ENCODE results near the gene KIF1B. TPM values are rescaled to one million over a fixed set of nuclear protein-coding genes. Genes with fewer than 3 reads are reported as not detected.
"Not testable (repeated sequence)": the region's sequence is repeated elsewhere in the genome, so short reads cannot be mapped to it uniquely, and the experiment has no call there.

KIF1B gene
- total and polyA plus RNA-seq, 2 donors (not counting 1 experiment from before 2014, with no cell fraction given): 3.5 to 16.4 TPM

DNA sequence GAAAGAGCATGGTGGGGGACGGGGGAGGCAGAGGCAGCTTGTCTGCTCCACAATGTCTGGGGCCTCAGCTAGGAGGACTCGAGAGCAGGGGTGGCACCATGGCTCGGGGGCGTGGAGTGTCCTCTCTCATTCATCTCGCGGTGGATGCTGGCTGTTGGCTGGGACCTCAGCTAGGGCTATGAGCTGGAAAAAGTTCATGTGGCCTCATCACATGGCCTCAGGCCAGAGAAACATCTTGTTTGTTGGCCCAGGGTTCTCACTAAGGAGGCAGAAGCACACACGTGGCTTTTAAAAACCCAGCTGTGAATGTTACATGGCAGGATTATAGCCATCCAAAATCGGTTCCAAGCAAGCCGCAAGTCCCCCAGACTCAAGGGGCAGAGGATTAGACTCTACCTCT is 213.7 kb downstream of the KIF1B start:
- H3K27me3 Mint-ChIP-seq: no peaks in the 10 kb centered on the region
- no peaks in the 10 kb centered on the region for H4K20me1 ChIP-seq (ENCODE audit: control insufficient read depth, insufficient read depth, low read length, poor library complexity, severe bottlenecking)
- no peak overlapping the region for H3K4me3 Mint-ChIP-seq
- WGBS (ENCODE audit: insufficient coverage): 90% methylated on average over 9 of the region's 9 CpGs
- H3K27me3 ChIP-seq (replicated peaks in 1 of 4; ENCODE audit: control extremely low read depth in 1 of 4, control insufficient read depth in 3 of 4, insufficient read depth in 4 of 4, low read length in 3 of 4): no peaks in the 10 kb centered on the region
- no peak overlapping the region for H3K4me2 ChIP-seq (replicated peaks; ENCODE audit: low read depth, low read length, poor library complexity, severe bottlenecking)
- TF ChIP-seq EZH2 (IDR thresholded peaks at IDR 0.05; ENCODE audit: borderline replicate concordance, insufficient read depth, low read depth, low read length, poor library complexity, severe bottlenecking): no peak
- TF ChIP-seq, protein P1, sequence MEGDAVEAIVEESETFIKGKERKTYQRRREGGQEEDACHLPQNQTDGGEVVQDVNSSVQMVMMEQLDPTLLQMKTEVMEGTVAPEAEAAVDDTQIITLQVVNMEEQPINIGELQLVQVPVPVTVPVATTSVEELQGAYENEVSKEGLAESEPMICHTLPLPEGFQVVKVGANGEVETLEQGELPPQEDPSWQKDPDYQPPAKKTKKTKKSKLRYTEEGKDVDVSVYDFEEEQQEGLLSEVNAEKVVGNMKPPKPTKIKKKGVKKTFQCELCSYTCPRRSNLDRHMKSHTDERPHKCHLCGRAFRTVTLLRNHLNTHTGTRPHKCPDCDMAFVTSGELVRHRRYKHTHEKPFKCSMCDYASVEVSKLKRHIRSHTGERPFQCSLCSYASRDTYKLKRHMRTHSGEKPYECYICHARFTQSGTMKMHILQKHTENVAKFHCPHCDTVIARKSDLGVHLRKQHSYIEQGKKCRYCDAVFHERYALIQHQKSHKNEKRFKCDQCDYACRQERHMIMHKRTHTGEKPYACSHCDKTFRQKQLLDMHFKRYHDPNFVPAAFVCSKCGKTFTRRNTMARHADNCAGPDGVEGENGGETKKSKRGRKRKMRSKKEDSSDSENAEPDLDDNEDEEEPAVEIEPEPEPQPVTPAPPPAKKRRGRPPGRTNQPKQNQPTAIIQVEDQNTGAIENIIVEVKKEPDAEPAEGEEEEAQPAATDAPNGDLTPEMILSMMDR (IDR thresholded peaks at IDR 0.05): no peak
- POLR2A ChIA-PET: no interaction called here
- no peak overlapping the region for H2AFZ ChIP-seq (ENCODE audit: insufficient read depth, low read depth, low read length, poor library complexity, severe bottlenecking)
- H3K4me1 Mint-ChIP-seq: peaks cover 4% of the 10 kb centered on the region
- DNase-seq (no peak), ATAC-seq (ENCODE audit: low read depth) (no peak)
- no peaks in the 10 kb centered on the region for H3K9me3 Mint-ChIP-seq (ENCODE audit: insufficient read depth)
- H3K27ac Mint-ChIP-seq: no peak overlapping the region
- no peak overlapping the region for H3K4me3 ChIP-seq (ENCODE audit: control extremely low read depth in 1 of 5, extremely low read depth in 1 of 5, insufficient read depth in 1 of 5, low read depth in 2 of 5, low read length in 4 of 5)
- H3K27ac ChIP-seq (ENCODE audit: low read length in 2 of 2): no peak overlapping the region
- peaks cover 0 to 6% of the 10 kb centered on the region in 2 donors for H3K4me1 ChIP-seq (ENCODE audit: control insufficient read depth in 2 of 2, insufficient read depth in 2 of 2, low read length in 2 of 2)
- no peak overlapping the region for H3K9ac ChIP-seq (ENCODE audit: low read length)
- H3K36me3 ChIP-seq (replicated peaks in 1 of 2; ENCODE audit: control extremely low read depth in 1 of 2, control insufficient read depth in 1 of 2, extremely low read depth in 1 of 2, insufficient read depth in 2 of 2, low read length in 1 of 2): peaks cover 0 to 17% of the 10 kb centered on the region in 2 experiments
- no peaks in the 10 kb centered on the region for H3K79me2 ChIP-seq (ENCODE audit: control insufficient read depth, insufficient read depth, low read length)
- CTCF ChIA-PET: interaction anchor here (0.6 to 1.3 kb wide), 4 partner anchors 37 to 640 kb away, joined by 3 to 4 read pairs (median 3); no protein-coding TSS in a partner anchor
- no peaks in the 10 kb centered on the region for H3K9me3 ChIP-seq (ENCODE audit: control extremely low read depth in 1 of 3, control insufficient read depth in 2 of 3, insufficient read depth in 1 of 3, low read length in 2 of 3)
- intact Hi-C loops (cut with micrococcal nuclease): no loop called here

DNA sequence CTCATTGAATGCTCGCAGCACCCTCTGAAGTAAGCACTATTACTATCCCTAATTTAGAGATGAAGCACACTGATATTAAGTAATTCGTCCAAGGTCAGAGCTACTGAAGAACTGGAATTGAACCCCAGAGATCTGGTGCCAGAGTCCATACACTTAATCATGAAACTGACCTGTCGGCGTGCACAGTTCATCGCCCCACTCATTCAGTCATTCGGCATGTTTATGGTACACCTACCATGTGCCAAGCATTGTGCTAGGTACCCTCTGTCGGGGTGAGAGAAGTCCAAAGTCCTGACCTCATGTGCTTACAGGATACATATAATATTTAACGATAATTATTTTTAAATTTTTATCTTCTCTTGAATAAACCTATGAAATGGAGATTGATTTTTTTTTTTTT is 214.3 kb downstream of the KIF1B start:
- CTCF ChIA-PET: interaction anchor here (0.7 to 1.4 kb wide), 3 partner anchors 12 to 39 kb away, joined by 3 to 4 read pairs (median 3); no protein-coding TSS in a partner anchor
- H3K79me2 ChIP-seq (ENCODE audit: control insufficient read depth, insufficient read depth, low read length): no peaks in the 10 kb centered on the region
- no peak overlapping the region for H2AFZ ChIP-seq (ENCODE audit: insufficient read depth, low read depth, low read length, poor library complexity, severe bottlenecking)
- H3K4me1 ChIP-seq (ENCODE audit: control insufficient read depth in 2 of 2, insufficient read depth in 2 of 2, low read length in 2 of 2): peaks cover 1 to 8% of the 10 kb centered on the region in 2 donors
- H3K27ac Mint-ChIP-seq: no peak overlapping the region
- H3K27me3 Mint-ChIP-seq: no peaks in the 10 kb centered on the region
- H3K9me3 ChIP-seq (ENCODE audit: control extremely low read depth in 1 of 3, control insufficient read depth in 2 of 3, insufficient read depth in 1 of 3, low read length in 2 of 3): no peaks in the 10 kb centered on the region
- intact Hi-C loops (cut with micrococcal nuclease): no loop called here
- no peak overlapping the region for H3K4me3 ChIP-seq (ENCODE audit: control extremely low read depth in 1 of 5, extremely low read depth in 1 of 5, insufficient read depth in 1 of 5, low read depth in 2 of 5, low read length in 4 of 5)
- WGBS (ENCODE audit: insufficient coverage): 95% methylated on average over 6 of the region's 8 CpGs
- peaks cover 5% of the 10 kb centered on the region for H3K4me1 Mint-ChIP-seq
- ATAC-seq (ENCODE audit: low read depth): no peak
- no peak overlapping the region for H3K4me2 ChIP-seq (replicated peaks; ENCODE audit: low read depth, low read length, poor library complexity, severe bottlenecking)
- peaks cover 0 to 12% of the 10 kb centered on the region in 2 experiments for H3K36me3 ChIP-seq (replicated peaks in 1 of 2; ENCODE audit: control extremely low read depth in 1 of 2, control insufficient read depth in 1 of 2, extremely low read depth in 1 of 2, insufficient read depth in 2 of 2, low read length in 1 of 2)
- H3K4me3 Mint-ChIP-seq: no peak overlapping the region
- H3K9me3 Mint-ChIP-seq (ENCODE audit: insufficient read depth): no peaks in the 10 kb centered on the region
- no peaks in the 10 kb centered on the region for H4K20me1 ChIP-seq (ENCODE audit: control insufficient read depth, insufficient read depth, low read length, poor library complexity, severe bottlenecking)
- H3K9ac ChIP-seq (ENCODE audit: low read length): no peak overlapping the region
- POLR2A ChIA-PET: no interaction called here
- H3K27me3 ChIP-seq (replicated peaks in 1 of 4; ENCODE audit: control extremely low read depth in 1 of 4, control insufficient read depth in 3 of 4, insufficient read depth in 4 of 4, low read length in 3 of 4): no peaks in the 10 kb centered on the region
- no peak overlapping the region for H3K27ac ChIP-seq (ENCODE audit: low read length in 2 of 2)
- TF ChIP-seq, protein P1 (IDR thresholded peaks at IDR 0.05): no peak
- TF ChIP-seq EZH2 (IDR thresholded peaks at IDR 0.05; ENCODE audit: borderline replicate concordance, insufficient read depth, low read depth, low read length, poor library complexity, severe bottlenecking): no peak
- no peak for DNase-seq

DNA sequence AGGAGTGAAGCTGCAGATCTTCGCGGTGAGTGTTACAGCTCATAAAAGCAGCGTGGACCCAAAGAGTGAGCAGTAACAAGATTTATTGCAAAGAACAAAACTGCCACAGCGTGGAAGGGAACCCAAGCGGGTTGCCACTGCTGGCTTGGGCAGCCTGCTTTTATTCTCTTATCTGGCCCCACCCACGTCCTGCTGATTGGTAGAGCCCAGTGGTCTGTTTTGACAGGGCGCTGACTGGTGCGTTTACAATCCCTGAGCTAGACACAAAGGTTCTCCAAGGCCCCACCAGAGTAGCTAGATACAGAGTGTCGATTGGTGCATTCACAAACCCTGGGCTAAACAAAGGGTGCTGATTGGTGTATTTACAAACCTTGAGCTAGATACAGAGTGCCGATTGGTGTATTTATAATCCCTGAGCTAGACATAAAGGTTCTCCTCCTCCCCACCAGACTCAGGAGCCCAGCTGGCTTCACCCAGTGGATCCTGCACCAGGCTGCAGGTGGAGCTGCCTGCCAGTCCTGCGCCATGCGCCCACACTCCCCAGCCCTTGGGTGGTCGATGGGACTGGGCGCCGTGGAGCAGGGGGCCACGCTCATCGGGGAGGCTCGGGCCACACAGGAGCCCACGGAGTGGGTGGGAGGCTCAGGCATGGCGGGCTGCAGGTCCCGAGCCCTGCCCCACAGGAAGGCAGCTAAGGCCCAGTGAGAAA is 215.6 kb downstream of the KIF1B start:
- ATAC-seq (ENCODE audit: low read depth); H3K27me3 Mint-ChIP-seq; H3K4me3 ChIP-seq (ENCODE audit: control extremely low read depth in 1 of 5, extremely low read depth in 1 of 5, insufficient read depth in 1 of 5, low read depth in 2 of 5, low read length in 4 of 5); H3K4me3 Mint-ChIP-seq; DNase-seq; H3K79me2 ChIP-seq (ENCODE audit: control insufficient read depth, insufficient read depth, low read length); H2AFZ ChIP-seq (ENCODE audit: insufficient read depth, low read depth, low read length, poor library complexity, severe bottlenecking); H3K27ac ChIP-seq (ENCODE audit: low read length in 2 of 2); intact Hi-C loops (cut with micrococcal nuclease); H4K20me1 ChIP-seq (ENCODE audit: control insufficient read depth, insufficient read depth, low read length, poor library complexity, severe bottlenecking); H3K9me3 ChIP-seq (ENCODE audit: control extremely low read depth in 1 of 3, control insufficient read depth in 2 of 3, insufficient read depth in 1 of 3, low read length in 2 of 3); H3K27ac Mint-ChIP-seq; H3K9ac ChIP-seq (ENCODE audit: low read length); H3K4me2 ChIP-seq (replicated peaks; ENCODE audit: low read depth, low read length, poor library complexity, severe bottlenecking); H3K9me3 Mint-ChIP-seq (ENCODE audit: insufficient read depth); H3K36me3 ChIP-seq (replicated peaks in 1 of 2; ENCODE audit: control extremely low read depth in 1 of 2, control insufficient read depth in 1 of 2, extremely low read depth in 1 of 2, insufficient read depth in 2 of 2, low read length in 1 of 2); H3K27me3 ChIP-seq (replicated peaks in 1 of 4; ENCODE audit: control extremely low read depth in 1 of 4, control insufficient read depth in 3 of 4, insufficient read depth in 4 of 4, low read length in 3 of 4): not testable (repeated sequence)
- ChIA-PET POLR2A (interaction anchor here (0.6 to 0.7 kb wide), 2 partner anchors 27 to 532 kb away, joined by 4 to 5 read pairs; partner anchors contain the start of gene PGD), CTCF (interaction anchor here (0.8 to 1.4 kb wide), 4 partner anchors 11 to 929 kb away, joined by 3 to 5 read pairs (median 3); partner anchors contain the start of gene KIF1B)
- peaks cover 15% of the 10 kb centered on the region for H3K4me1 Mint-ChIP-seq
- 97% methylated on average over 15 of the region's 21 CpGs for WGBS (ENCODE audit: insufficient coverage)
- peaks cover 7 to 16% of the 10 kb centered on the region in 2 donors for H3K4me1 ChIP-seq (ENCODE audit: control insufficient read depth in 2 of 2, insufficient read depth in 2 of 2, low read length in 2 of 2)

Data from B cell (primary cell).